NCI-H446 (cell line): ENCODE measurements around the gene ANKS4B.
"Not testable (repeated sequence)": the region's sequence is repeated elsewhere in the genome, so short reads cannot be mapped to it uniquely, and the experiment has no call there.

ENCODE experiments used
- DNase-seq, 2 experiments: peaks; one replicate each; lab custom pipeline; 2025; lab: John Stamatoyannopoulos, UW

The ANKS4B gene

GRCh38 chr16:21262779-21263639 is 29.5 kb downstream of the ANKS4B start:
- DNase-seq, result no peak

GRCh38 chr16:21263640-21264570 is 30.4 kb downstream of the ANKS4B start:
- DNase-seq, result no peak

DNA sequence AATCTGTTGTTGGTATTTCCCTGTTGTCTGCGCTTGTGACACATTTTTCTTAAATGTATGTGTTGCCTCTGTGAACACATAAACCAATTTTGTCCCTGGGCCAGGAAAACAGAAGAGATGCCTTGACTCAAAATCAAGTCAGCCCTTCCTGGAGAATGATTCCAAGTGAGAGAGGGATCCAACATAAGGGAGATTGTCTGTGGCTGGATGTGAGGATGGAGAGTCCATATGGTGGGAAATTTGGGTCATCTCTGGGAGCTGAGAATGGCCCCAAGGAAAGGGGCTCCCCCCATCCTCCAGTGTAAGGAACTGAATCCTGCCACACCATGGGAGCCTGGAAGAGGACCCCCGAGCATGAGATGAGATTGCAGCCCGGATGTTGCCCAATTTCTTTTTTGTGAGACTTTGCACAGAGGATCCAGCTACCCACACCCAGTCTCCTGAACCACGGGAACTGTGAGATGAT is 31.1 kb downstream of the ANKS4B start:
- peak in 1 of 2 experiments; percentile 51 for DNase-seq

DNA sequence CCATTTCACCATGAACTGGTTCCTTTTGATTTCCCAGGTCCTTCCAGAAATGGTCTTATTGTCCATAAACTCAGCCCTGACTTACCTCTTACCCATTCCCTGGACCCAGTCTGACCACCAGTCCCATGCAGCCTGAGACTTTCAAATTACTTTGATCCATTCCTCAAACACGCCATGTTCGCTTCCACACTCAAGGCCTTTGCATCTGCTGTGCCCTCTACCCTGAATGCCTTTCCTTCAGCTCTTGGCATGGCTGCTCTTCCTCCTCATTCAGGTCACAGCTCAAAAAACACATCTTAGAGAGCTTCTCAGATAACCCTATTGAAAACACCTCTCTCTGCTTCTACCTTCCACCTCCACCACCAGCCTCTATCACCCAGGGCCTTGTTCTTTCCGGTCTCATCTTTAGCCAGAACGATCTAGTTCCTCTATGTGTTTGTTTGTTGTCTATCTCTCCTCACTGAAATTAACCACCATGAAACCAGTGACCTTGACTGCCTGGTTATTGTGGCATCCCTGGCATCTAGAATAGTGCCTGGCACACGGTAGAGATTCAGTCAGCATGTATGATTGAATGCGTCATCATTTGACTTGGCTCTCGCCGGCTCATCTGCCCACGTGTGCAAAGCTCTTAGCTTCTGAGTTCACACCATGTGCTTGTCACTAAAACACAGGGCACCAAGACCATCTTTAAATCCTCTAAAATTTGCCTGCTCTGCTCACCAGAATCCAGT is 31.8 kb downstream of the ANKS4B start:
- DNase-seq, result peak; percentile 32 to 71

DNA sequence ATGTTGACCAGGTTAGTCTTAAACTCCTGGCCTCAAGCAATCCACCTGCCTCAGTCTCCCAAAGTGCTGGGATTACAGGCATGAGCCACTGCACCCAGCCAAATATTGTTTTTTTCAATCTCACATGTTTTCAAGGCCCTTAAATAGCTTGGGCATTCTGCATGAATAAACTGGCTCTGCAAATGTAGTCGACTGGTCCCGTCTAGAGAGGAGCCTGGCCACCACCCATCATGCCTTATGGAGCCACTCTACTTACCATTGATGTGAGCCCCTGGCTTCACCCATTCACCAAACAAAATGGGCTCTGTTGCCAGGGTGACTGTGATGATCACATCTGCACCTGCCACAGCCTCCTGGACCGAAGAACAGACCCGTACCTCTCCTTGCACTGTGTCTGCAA is 33.8 kb downstream of the ANKS4B start:
- no peak for DNase-seq

GRCh38 chr16:21268236-21268635 is 34.7 kb downstream of the ANKS4B start:
- no peak for DNase-seq

DNA sequence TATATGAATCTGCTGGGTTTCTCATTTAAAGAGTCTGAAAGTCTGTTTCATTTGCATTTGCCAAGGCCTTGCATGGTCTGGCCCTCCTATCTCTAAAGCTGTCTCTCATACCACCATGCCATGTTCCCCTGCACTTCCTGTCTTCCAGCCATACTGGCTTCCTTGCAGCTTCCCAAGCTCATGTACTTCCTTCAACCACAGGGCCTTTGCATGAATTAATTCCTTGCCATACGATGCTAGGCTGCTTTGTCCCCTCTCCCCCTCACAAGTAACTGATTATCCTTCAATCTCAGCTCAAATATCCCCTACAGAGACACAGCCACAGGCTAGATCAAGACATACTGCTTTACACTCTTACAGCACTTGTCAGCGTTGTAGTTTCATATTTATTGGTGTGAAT is 38.8 kb downstream of the ANKS4B start:
- no peak for DNase-seq

DNA sequence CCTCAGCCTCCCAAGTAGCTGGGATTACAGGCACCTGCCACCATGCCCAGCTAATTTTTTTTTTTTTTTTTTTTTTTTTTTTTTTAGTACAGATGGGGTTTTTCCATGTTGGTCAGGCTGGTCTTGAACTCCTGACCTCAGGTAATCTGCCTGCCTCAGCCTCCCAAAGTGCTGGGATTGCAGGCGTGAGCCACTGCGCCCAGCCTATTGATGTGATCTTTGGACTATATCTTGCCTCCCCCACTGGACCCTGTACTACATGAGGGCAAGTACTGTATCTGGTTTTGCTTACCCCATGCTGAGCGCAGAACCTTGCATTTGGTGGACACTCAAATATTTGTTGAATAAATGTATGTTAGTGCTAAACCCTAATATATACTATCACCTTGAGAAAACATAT is 39.3 kb downstream of the ANKS4B start:
- not testable (repeated sequence) for DNase-seq

DNA sequence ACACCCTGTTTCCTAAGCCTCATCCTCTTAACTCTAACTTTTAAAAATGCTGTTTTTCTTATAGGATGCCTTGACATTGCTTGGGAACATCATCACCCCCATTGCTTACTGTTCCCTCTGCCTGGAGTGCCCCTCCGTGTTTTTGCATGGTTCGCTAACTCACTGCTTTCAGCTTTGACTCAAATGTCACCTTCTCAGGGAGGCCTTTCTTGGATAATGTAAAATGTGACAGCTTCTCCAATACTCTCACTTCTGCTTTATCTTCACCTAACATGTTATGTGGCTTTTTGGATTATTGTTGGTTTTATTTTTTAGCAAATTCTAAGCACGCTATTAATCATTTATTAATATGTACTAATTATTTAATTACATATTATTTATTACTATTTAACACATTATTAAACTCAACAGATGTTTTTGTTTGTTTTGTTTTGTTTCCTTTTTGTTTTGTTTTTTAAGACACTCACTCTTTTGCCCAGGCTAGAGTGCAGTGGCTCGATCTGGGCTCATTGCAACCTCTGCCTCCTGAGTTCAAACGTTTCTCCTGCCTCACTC is 40.8 kb downstream of the ANKS4B start:
- DNase-seq, result no peak

- DNase-seq, result no peak
Observed at GRCh38 chr16:21275529-21275928, 42.0 kb downstream of the ANKS4B start.

DNA sequence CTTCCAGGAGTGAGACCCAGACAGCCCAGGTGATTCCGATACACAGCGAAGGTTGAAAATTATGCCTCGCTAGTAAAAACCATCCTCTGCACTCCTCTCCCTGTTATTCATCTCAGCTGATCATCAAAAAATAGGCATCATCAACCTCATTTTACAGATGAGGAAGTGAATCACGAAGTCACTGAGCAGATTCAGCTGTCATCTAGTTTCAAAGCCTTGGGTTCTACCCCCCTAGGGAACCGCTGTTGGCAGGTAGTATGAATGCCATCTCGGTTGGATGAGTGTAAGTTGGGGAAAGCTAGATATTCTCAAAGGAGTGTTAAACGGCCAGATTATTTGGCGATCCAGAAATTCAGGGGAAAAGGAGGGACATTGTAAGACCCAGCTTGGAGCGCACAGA is 42.6 kb downstream of the ANKS4B start:
- no peak for DNase-seq

GRCh38 chr16:21277045-21277926 is 43.8 kb downstream of the ANKS4B start:
- no peak for DNase-seq

GRCh38 chr16:21277927-21278706 is 44.6 kb downstream of the ANKS4B start, which contains the start of gene CRYM:
CRYM (minus strand) TSS chr16:21278290; CDS start chr16:21278251, 39 bp downstream.
- DNase-seq, result peak in 1 of 2 experiments; percentile 36

- no peak for DNase-seq
Observed at GRCh38 chr16:21279501-21279900, 46.0 kb downstream of the ANKS4B start.

- no peak for DNase-seq
Observed at GRCh38 chr16:21281698-21282389, 48.3 kb downstream of the ANKS4B start.

- DNase-seq, result no peak
Observed at GRCh38 chr16:21283521-21284289, 50.2 kb downstream of the ANKS4B start.

- no peak for DNase-seq
Observed at GRCh38 chr16:21284414-21284813, 50.9 kb downstream of the ANKS4B start.

- no peak for DNase-seq
Observed at GRCh38 chr16:21285314-21285713, 51.8 kb downstream of the ANKS4B start.
